PC-9 (cell line): ENCODE data around the gene MERTK.

Experiments used
- EZH2 ChIP-seq: fragments of 200-600 bp; sonication (generic); IDR thresholded peaks from 2 replicates; pipeline ENCODE4 v1.8.0; 2017; ENCODE audit warnings: antibody characterized with exemption, low read depth
- TF ChIP-seq, protein P1 (sequence below): fragments of 200-600 bp; sonication (generic); conservative IDR thresholded peaks from 2 replicates; pipeline ENCODE4 v1.6.1; 2017; ENCODE audit warnings: mixed run types, antibody characterized with exemption, mild to moderate bottlenecking, moderate library complexity

DNA sequence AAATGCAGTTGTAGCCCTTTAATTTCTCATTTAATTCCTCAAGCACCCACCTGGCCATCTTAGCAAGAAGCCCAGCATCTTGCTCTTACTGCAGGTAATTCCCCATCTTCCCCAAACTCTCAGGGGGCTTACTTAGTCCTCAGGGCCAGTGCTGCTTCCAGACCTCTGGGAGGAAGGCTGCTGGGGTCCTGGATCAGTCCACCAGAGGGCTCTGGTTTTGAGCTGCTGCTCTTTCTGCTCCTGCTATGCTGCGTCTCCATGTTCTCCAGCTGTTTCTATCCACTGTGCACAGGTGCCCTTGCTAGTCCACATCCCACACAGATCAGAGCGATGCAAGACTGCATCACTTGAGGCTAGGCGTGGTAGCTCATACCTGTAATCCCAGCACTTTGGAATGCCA, 122.2 kb downstream of the MERTK start:
- TF ChIP-seq, protein P1, sequence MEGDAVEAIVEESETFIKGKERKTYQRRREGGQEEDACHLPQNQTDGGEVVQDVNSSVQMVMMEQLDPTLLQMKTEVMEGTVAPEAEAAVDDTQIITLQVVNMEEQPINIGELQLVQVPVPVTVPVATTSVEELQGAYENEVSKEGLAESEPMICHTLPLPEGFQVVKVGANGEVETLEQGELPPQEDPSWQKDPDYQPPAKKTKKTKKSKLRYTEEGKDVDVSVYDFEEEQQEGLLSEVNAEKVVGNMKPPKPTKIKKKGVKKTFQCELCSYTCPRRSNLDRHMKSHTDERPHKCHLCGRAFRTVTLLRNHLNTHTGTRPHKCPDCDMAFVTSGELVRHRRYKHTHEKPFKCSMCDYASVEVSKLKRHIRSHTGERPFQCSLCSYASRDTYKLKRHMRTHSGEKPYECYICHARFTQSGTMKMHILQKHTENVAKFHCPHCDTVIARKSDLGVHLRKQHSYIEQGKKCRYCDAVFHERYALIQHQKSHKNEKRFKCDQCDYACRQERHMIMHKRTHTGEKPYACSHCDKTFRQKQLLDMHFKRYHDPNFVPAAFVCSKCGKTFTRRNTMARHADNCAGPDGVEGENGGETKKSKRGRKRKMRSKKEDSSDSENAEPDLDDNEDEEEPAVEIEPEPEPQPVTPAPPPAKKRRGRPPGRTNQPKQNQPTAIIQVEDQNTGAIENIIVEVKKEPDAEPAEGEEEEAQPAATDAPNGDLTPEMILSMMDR = 0 out of 2 replicates have a peak, but pooled peaks have one; percentile 23
- TF ChIP-seq EZH2 = no peak
